Urothelium cell line (cell line): Measurements from ENCODE around the gene ZBED4.

ENCODE experiments used
- DNase-seq: peaks from one replicate; pipeline ENCODE4 v3.0.0; 2011; ENCODE audit warnings: low spot score, mixed read lengths
- FAIRE-seq: peaks from 2 replicates; lab custom pipeline; 2011; peaks lifted over from hg19 to GRCh38; lab: Jason Lieb, UNC

ZBED4 gene

DNA sequence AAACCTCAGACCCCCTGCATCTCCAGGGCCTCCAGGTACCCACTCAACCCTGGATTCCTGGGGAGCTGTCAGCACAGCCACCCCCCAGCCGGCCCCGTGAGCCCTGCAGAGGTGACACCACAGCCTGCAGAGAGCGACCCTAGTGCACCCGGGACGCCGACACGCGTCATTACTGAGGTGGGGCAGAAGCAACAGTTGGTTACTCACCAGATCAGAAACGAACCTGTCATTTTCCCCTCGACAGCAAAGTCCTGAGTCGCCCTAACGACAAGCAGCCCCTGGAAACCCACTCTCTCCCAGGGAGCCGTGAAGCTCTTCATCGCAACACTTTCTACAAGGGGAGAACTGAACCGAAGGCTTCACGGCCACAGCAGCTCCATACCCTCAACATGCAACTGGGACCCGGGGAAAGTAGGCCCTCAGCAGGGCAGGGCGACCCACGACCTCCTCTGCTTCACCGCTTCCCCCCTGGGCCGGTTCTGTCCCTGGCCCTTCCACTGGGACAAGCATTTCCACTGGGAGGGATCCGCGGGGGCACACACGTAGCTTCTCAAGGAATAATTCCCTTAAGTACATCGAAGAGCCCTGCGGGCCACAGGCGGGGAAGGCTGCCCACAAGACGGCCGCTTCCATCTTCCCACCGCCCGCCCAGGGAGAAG is 27.6 kb upstream of the ZBED4 start:
- DNase-seq, result no peak
- FAIRE-seq, result peak; percentile 30

DNA sequence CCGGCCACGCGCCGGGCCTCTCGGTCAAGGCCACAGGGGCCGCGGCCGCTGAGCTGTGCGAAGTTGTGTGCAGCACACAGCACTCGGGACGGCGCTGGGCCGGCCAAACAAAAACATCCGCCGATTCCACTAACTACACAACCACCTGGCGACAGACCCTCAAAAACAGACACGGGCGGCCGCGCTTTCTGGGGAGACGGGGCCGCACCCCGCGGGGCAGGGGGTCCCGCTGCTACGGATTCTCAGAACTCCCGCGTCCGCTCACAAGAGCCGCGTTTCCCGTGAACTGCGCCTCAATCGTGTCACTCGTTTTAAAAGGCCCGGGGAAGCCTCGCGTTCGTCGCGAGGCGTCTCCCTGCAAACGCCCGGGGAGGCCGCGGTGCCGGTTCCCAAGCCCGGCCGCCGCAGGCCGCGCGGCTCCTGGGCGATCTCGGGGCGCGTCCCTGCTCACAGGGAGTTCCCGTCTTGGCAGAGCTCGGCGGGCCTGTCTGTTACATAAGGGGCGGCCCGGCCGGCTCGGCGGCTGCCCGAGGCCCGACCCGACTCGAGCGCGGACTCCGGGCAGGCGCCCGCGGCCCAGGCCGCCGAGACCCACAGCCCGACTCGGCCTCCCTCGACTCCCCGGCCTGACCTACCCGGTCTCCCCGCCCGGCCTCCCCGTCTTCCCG is 26.9 kb upstream of the ZBED4 start:
- peak; percentile 40 for DNase-seq
- FAIRE-seq, result no peak

DNA sequence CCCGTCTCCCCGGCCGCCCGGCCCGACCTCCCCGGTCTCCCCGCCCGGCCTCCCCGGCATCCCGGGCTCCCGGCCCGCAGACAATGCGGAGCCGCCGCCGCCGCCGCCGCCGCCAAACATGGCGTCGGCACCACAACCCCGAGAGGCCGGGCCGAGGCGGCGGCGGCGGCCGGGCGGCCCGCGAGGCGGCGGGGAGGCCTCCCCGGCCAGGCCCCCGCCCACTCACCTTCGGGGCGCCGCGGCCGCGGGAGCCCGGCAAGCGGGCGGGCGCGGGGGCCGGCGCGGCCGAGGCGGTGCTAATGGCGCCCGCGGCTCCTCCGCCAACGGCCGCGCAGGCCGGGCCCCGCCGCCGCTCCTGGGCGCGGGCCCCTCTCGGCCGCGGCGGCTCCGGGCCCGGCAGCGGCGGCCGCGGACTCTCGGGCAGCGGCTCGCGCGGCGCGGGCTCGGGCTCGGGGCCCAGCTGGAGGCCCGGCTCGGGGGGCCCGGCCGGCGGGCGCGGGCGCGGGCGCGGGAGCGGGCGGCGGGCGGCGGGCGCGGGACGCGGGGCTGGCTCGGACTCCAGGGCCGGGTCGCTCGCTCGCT is 26.3 kb upstream of the ZBED4 start:
- peak; percentile 41 for DNase-seq
- no peak for FAIRE-seq

DNA sequence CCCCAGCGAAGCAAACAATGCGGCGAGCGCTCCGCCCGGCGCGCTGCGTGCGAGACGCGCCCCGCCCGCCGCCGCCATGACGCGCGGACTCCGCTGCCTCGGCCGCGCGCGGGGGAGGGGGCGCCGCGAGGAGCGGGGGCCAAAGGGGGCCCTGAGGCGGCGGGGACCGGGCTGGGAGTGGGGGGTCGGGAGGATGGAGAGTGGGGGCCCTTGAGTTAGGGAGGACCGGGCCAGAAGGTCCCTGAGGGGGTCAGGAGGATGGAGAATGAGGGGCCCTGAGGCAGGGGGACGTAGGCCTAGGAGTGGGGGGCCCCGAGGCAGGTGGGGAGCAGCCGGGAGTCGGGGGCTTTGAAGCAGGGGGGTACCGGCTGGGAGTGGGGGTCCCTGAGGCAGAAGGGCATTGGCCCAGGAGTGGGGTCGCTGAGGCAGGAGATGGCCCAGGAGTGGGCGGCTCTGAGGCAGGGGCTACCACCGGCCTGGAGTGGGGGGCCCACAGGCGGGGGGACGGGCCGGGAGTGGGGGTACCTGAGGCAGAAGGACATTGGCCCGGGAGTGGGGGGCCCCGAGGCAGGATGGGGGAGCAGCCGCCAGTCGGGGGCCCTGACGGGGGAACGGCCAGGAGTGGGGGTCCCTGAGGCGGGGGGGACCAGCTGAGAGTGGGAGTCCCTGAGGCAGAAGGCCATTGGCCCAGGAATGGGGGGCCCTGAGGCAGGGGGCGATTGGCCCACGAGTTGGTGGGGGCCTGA is 25.6 kb upstream of the ZBED4 start, which contains the start of gene BRD1:
Gene BRD1, minus strand, starts transcription at position 21 of the 746 bp plus-strand sequence. CDS start 3,556 bp downstream, outside the sequence.
- peak; percentile 88 for DNase-seq
- peak; percentile 77 for FAIRE-seq

DNA sequence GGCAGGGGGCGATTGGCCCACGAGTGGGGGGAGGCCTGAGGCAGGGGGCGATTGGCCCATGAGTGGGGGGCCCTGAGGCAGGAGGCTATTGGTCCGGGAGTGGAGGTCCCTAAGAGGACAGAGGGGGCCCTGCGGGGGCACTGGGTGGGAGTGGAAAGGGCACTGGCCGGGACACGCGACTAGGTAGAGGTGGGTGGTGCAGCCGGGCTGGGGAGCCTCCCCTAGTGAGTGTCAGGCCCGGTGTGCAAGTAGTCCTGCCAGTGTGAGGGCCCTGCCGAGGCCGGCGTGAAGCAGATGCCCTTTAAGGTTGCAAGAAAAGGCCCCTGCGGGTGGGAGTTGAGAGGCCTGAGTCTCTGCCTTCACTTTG is 25.1 kb upstream of the ZBED4 start:
- no peak for FAIRE-seq
- DNase-seq, result no peak

DNA sequence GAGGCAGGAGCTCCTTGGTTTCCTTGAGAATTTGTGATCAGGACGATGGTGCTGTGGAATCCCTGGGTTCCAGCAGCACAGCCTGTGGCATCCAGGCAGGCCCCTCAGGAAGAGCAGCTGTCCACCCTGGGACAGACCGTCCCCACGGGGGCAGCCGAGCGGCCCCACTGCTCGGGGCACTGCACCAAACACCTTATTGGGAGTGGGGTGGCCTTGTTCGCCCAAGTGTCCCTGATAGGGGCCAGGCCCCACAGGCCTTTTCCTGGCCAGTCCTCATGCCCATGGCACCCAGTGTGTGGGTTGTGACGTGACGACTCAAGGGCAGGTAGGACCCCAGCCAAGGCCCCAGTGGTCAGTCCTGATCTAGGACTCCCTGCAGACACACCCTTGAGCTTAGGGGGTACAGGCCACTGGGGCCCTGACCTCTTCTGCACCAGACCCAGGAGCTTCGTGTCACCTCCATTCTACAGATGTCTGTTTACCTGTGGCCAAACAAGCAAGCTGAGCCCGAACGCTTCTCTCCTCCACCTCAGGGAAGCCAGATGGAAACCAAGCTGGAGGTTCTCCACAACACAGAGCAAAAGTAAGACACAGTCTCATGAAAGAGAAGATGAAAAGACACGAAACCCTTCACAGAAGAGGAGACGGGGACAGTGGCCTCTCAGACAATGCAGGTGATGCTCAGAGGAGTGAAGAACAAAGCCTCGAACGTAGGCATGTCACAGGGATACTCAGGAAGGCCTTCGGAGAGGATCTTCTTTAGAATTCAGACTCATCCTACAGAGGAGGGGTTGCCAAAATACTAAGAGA is 24.4 kb upstream of the ZBED4 start:
- no peak for DNase-seq
- no peak for FAIRE-seq

DNA sequence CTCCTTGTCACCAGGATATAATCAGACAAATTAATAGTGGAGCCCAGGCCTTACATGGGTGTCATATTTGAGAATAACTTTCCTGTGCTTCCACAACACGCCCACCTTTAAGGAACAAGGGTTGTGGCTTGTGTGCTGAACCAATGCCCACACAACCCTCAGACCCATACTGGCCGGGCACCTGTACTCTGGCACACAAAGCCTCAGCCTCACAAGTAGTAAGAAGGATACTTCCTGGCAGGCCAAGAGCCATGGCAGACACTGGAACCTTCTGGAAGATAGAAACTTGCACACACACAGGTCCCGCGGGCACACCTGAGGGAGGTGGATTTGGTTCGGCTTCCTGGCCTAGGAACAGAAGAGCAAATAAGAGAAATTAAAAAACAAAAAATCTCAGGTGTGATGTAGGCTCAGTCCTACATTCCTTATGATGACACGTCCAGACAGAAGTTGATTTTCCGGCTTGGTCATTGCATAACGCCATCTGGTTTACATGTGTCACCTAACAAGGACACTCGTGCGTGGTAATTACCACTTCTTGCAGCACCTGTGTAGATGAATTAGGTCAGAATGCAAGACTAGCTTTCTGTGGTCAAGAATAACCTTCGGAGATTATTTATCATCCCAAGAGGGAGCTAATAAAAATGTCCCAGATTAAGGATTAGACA is 20.2 kb upstream of the ZBED4 start:
- FAIRE-seq (peak; percentile 75), DNase-seq (no peak)

DNA sequence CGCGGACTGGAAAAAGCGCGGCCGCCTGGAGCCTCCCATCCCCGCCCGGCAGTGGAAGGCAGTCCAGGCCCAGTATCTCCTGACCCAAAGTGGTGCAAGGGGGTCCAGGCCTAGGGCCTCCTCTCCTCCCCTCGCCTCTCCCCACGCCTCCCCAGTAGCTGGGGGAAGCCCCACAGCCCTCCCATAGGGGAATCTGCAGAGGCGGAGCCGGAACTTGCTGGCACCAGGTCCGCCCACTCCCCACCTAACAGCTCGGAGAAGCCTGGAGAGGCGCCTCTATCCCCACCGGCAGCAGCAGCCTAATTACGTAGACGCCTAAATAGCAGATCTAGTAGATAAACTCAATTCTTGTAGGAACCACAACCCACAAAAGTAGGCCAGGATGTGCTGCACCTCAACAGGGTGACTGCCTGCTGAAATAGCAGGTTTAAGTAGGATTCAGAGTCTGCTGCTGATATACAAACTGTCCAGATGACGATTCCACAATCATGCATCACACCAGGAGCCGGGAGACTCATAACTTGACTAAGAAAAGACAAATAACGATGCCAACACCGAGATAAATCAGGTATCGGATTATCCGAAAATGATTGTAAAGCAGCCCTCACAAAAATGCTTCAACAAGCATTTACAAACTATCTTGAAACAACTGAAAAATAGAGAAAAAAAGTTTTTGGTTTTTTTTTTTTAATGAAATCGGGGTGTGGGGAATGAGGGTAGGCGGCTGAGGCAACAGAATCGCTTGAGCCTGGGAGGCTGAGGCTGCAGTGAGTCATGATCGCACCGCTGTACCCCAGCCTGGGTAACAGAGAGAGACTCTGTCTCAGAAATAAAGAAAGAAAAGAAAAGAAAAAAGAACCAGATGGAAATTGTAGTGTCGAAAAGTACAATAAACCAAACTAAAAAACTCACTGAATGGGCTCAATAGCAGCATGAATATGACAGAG is 14.6 kb upstream of the ZBED4 start:
- FAIRE-seq, result no peak

DNA sequence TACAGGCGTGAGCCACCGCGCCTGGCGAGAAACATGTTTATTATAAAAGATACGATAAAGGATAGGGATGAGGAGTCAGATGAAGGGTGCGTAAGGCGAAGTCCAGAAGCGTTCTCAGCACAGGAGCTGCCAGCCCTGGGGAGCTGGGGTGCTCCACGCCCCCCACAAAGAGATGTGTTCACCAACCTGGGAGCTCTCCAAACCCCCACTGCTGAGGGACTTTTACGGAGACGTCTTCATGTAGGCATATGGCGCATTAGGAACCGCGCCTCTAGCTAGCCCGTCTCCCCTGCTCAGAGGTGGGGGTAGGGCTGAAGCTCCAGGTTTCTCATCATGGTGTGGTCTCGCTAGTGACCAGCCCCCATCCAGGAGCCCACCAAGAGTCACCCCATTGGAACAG is 8.4 kb upstream of the ZBED4 start:
- no peak for FAIRE-seq

More for the DNA sequence above, 14.6 kb upstream of the ZBED4 start:
- DNase-seq, result no peak

DNA sequence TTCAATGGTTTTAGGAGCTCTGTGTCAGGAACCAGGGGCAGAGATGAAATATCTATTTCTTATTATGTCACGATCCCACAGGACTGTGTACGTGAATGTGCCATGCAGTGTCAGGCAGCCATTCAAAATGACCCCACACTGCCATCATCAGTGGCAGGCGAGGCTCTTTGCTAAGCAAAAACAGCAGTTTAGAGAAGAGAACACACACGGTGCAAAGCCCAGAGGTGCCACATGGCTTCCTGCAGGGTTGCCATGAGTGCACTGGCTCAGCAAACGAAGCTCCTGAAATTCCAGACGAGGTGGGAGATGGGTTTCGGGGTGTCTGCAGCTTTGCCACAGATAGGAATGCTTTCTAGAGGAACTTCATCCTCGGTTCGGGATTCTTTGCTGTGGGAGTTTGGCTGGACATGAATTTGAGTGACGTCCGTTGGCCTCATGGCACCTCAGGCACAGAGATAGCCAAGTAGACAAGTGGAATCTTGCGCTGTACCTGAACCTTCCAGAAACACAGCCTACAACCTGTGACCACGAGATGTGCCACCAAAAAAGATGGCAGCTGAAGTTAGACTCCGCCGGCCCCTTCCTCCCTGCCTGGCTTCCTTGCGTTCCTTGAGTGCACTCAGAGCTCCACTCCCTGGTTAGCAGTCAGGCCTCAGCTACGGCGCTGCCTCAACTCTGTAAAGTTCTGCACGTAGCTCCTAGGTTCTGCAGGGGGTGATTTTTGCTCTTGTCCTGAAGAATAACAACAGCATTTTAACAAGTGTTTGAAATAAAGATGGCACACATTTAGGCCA is 7.8 kb upstream of the ZBED4 start:
- FAIRE-seq (no peak), DNase-seq (no peak)

More for the DNA sequence above, 8.4 kb upstream of the ZBED4 start:
- no peak for DNase-seq

DNA sequence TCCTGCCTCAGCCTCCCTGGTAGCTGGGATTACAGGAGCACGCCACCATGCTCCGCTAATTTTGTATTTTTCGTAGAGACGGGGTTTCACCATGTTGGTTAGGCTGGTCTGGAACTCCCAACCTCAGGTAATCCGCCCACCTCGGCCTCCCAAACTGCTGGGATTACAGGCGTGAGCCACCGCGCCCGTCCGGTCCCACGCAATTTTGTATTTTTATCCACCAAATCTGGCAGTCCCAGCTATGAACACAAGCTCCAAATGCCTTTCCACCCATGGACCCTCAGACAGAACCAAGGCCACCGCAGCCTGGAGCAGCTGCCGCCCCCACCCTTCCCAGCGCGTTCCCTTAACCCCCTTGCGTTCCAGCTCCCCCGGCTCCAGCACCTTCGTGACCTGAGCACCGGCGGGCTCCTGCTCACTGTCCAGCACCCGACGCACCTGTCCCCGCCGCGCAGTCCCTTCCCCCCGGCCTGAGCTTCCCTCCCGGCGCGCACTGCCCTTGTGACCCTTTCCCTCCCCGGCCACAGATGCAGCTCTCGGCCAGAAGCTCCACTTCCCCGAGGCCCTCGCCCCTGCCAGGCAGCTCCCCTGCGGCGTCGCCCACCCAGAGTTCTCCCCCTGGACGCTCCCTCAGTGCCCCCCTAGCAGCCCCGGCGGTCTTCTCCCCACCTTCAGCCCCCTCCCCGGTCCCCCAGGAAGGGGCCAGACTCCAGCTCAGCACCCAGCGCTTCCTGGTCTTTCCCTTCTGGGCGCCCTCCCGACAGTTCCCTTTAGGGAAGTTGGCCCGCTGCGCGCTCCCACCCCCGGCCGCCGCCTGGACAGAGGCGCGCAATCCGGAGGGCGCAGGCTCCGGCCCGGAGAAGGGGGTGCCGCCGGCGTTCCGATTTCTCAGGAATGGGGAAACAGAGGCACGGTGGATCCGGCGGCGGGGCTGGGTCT is 5.6 kb upstream of the ZBED4 start:
- DNase-seq (no peak), FAIRE-seq (no peak)

DNA sequence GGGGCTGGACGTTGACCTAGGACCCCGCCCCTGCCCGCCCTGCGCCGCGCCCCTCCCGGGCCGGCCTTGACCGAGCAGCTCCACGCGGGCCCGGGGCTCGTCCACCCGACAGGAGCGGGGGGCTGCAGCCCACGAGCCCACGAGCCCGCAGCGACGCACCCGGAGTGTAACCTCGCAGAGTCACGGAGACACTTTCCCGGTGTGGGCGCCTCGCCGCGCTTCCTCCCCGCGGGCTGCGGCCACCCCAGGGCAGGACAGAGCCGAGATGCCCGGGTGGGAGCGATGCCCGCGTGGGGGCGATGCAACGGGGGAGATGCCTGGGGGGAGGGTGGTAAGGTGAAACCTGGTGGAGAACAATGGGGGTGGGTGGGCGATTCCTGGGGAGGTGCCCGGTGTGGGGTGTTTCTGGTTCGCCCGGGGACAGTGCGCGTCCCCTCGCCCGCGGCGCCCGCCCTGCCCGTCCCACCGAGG is 4.9 kb upstream of the ZBED4 start:
- no peak for DNase-seq
- no peak for FAIRE-seq

DNA sequence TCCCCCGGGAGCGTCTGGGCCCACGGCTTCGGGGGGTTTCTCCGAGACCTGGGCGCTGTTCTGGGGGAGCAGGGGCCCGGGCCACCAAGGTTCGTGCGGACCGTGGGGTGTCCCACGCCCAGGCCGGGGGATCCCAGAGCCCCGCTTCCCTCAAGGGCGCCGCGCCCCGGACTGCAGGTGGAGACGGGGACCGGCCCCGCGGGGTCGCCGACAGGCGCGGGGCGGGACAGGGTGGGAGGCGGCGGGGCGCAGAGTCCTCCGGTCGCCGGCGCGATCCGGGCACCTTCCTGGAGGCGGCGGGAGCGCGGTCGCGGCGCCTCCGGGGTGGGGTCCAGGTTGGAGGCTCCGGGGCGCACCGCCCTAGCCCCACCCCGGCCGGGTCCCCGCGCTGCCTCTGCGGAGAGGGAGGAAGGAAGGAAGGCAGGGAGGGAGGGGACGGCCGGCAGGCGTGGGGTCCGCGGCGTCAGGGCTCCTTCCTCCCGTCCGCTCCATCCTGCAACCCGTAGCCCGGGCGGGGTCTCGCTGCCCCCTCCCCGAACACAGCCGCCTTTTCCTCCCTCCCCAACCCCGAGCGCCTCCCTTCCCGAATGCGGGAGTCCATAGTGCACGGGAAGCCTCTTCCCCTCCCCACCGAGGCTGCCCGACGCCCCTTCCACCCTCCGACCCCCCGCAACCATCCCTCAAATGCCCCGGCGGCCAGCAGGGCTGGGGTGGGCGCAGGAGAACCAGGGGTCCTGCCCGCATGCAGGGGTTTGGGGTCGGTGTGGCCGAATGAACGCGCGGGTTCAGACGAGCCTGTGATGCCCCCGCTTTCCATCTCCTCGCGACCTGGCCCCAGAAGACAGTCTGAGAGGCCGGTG is 4.3 kb upstream of the ZBED4 start:
- DNase-seq, result peak; percentile 20
- no peak for FAIRE-seq

DNA sequence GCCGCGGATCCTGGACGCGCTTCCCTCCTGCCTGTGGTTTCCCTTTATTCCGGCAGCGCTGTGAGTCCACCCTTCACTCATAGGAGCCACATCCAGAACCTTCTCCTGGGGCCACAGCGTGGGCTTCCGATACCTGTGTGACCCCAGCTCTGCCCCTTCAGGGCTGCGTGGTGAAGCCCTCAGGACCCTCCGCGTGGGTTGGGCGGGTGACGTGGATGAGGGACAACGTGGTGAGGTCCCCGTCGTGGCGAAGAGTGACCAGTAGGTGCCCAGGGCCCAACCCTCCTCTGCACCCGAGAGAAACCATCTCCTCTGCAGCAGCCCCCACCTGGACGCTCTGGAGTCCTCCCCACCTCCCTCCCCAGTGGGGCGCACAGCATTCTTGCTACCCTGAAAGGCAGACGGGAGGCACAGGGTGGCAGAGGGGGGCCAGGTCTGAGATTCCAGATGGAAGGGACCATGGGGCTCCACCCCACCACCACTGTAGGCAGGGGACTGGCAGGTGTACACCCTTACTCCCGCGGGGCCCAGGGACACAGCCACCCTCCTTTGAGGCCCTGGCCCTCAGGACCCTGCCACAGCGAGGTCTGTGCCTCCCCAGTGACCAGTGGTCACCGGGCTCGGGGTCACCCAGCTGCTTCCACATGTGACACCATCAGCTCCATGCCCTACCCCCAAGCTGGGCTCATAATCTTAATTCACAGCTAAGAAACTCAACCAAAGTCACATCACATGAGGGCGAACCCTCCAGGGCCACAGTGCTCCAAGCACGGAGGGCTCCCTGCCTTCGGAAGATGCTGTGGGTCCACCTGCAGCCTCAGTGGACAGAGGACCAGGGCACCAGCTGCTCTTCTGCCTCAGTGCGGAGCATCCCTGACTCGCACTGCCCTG is 3.4 kb upstream of the ZBED4 start:
- FAIRE-seq, result peak; percentile 42
- no peak for DNase-seq
